ENCODE results near the gene PITX2.

PITX2 gene

GRCh38 chr4:110623718-110624397, 981 bp upstream of the PITX2 start:
- no peak for DNase-seq (ENCODE audit: low read depth)

DNA sequence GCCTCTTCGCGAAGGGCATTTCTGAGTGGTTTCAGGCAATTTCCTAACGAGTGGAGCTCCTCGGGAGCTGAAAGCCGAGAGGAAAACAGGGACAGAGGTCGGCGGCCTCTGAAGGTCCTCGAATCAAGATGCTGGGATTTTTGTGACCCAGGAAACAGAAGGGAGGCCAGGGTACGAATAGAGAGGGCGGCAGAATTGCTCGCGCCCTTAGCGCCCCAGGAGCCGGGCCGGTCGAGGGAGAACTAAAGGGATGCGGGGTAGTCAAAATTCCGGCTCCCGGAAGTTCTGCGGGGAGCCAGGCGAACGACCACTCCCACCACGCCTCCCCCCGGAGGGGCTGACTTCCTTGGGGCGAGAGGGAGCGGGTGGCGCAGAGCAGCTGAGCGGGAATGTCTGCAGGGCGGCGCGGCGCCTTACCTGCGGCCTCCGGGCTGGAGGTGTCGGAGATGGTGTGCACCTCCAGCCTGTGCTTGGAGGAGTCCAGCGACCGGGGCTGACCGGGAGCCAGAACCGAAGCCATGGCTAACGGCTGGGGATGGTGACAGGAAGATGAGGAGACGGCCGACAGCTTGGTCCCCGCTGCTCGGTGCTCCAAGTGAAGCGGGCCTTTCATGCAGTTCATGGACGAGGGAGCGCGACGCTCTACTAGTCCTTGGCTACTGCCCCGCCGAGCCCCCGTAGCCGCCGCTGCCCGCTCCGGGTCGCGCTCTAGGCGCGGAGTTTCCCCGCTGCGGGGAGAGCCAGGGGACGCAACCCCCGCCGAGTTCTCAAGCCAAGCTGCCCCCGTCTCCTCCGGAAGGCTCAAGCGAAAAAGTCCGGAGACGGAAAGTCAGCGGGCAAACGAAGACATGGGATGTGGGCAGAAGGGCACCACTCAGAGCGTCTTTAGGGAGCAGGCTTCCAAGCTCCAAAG, 782 bp downstream of the PITX2 start:
- no peak for DNase-seq (ENCODE audit: low read depth)

- DNase-seq (ENCODE audit: low read depth), result no peak
Observed at GRCh38 chr4:110621328-110621812, 1.5 kb downstream of the PITX2 start.

- no peak for DNase-seq (ENCODE audit: low read depth)
Observed at GRCh38 chr4:110620691-110621327, 2.1 kb downstream of the PITX2 start.

DNA sequence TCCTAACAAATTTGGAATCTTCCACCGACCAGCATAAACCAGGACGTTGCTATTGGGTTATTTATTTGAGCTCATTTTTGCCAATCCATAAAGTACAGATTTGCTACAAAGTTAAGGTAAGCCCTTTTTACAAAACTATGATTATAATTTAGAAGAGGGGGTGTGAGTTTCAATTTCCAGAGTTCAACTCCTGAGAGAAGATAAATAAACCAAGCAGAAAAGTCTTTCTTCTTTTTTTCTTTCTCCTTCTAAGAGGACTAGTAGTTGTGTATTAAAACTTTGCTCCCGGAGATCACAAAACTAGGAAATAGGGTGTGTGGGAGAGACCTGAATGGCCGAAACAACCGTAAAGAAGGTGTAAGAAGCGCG, 2.6 kb downstream of the PITX2 start:
- DNase-seq (ENCODE audit: low read depth), result no peak

DNA sequence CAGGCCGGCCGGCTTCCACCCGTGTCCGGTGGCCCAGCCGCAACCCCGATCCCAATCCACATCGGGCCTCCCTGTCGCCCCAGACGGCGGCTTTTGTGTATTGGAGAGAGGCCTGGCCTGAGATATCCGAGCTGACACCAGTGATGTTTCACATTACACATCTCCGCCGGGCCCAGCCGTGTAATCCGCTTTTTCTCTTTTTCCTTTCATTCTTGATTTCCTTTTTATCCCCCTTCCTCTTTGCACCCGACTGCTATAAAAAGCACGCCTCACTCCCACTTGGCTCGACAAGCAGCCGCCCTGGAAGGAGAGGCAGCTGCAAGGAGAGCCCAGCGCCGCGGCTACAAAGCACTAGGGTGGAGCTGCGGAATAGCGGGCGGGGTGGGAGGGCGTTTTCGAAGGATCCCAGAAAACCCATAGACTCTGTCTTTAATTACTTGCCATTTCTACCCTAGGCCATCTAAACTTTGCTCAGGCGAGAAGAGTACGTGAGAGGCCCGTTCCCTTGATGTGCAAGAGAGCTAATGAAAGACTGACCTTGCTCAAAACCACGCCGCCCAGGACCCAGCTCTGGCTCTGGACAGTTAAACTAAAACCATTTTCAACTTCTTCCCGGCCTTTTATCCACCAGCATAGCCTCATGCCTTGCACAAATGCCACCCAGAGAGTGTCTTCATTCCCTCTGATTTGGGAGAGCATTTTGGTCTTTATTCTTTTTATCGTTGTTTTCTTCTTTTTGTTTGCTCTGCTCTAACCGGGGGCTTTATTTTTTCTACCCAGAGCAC, 3.2 kb downstream of the PITX2 start:
- DNase-seq (ENCODE audit: low read depth), result no peak

DNA sequence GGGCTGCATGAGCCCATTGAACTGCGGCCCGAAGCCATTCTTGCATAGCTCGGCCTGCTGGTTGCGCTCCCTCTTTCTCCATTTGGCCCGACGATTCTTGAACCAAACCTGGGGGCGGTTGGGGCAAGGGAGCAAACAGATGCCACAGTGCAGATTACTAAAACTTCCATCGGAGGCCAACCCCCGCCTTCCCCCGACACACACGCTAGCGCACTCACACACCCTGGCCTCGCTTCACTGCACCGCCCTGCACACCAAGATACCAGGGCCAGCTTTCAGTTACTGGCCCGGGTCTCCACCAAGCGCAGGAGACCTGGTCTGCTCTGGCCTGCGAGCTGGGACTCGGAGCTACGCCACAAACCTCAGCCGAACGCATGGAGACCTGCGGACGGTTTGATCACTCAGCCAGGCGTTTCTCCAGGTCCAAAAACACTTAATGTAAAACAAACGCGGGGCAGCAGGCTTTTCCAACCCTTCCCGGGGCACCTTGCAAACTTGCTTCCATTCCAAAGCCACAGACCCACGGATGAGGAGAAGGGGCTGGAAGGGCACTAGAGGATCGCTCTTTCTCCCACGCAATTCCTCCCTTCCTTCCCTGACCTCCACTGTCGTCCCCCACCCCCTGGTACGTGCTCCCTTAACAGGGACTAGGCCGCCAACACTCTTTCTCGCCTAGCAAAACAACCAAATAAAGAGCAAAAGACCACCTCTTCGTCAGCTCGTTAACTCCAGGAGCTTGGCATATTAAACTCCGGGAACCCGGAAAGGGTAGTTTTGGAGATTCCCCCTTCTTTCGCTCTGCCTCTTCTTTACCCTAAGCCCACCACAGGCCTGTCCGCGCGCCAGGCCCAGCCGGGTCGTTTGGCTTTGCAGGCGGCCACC, 4.1 kb downstream of the PITX2 start:
- no peak for DNase-seq (ENCODE audit: low read depth)

DNA sequence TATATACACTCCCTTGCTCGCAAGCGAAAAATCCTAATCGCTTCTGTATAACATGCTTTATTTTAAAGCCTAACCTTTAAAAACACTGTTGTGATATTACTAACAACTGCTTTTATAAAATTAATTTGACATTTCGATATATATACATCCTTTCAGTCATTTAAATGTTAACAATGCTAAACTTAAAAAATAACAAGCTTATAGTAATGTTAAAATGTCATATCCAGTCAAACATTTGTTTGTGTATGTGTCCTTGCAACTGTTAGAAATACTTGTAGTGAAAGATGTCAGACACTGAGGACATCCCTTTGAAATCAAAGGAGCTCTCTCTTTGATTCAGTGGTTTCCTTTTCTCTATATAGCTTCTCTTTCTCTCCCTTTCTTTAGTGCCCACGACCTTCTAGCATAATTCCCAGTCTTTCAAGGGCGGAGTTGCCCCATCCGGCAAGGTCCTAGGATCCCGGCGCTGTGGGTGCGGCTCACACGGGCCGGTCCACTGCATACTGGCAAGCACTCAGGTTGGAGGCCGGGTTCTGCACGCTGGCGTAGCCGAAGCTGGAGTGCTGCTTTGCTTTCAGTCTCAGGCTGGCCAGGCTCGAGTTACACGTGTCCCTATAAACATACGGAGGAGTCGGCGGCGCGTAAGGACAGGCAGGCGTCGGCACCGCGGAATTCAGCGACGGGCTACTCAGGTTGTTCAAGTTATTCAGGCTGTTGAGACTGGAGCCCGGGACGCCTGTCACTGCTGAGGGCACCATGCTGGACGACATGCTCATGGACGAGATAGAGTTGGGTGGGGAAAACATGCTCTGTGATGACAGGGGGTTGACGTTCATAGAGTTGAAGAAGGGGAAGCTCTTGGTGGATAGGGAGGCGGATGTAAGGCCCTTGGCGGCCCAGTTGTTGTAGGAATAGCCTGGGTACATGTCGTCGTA, 5.0 kb downstream of the PITX2 start:
- no peak for DNase-seq (ENCODE audit: low read depth)

GRCh38 chr4:110617075-110617640, 5.7 kb downstream of the PITX2 start:
- no peak for DNase-seq (ENCODE audit: low read depth)

GRCh38 chr4:110616238-110617074, 6.4 kb downstream of the PITX2 start:
- DNase-seq (ENCODE audit: low read depth), result no peak

GRCh38 chr4:110615353-110616237, 7.3 kb downstream of the PITX2 start:
- no peak for DNase-seq (ENCODE audit: low read depth)

- DNase-seq (ENCODE audit: low read depth), result no peak
Observed at GRCh38 chr4:110614976-110615352, 7.9 kb downstream of the PITX2 start.

DNA sequence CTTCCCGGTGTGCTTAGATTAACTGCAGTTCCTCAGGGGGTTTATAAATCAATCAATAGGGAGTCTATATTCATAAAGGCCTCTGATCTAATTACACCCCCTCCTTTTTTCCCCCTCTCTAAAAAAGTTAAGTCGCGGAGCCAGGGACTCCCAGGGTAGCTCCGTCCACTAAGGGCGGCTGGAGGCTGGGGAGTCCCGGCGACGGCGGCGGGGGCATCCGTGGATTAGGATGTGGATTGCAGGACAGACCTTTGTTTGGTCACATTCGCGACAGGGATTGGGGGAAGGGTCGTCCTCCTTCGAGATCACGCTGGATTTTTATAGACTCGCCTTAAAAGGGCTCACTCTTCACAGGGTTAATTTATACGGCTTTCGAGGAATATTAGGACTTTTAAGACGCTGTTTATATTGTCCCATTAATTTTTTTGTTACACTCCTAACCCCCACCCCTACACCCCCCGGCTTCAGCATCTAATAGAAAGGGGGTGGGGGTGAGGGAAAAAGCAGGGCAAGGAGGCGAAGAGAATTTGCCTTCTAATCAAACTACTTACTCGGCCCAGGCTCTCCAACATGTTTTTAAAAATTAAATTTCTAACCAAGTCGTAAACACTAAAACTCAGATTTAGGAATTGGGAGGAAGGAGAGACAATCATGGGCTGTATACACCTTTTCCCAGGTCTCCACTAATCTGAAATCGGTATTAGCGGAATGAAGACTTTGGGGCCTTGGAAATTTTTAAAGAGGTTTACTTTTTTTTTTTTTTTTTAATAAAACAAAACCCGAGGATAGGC, 8.5 kb downstream of the PITX2 start:
- DNase-seq (ENCODE audit: low read depth), result no peak

DNA sequence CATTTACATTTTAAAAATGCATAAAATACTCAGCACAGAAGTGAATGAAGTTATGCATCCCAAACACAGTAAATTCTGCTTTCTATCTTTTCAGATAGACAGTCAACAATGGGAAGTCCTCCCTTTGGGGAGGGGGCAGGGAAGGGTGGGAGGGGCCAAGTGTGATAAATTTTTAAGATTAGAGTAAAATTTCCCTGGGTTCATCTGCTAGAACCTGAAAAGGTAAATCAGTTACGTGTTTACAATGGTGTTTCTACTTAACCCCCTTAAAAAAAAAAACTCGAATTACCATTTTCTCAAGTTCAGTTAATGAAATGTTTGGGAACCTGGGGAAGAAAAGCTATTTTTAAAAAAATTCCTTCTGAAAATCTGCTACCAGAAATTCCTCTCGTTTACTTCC, 9.1 kb downstream of the PITX2 start:
- DNase-seq (ENCODE audit: low read depth), result no peak

DNA sequence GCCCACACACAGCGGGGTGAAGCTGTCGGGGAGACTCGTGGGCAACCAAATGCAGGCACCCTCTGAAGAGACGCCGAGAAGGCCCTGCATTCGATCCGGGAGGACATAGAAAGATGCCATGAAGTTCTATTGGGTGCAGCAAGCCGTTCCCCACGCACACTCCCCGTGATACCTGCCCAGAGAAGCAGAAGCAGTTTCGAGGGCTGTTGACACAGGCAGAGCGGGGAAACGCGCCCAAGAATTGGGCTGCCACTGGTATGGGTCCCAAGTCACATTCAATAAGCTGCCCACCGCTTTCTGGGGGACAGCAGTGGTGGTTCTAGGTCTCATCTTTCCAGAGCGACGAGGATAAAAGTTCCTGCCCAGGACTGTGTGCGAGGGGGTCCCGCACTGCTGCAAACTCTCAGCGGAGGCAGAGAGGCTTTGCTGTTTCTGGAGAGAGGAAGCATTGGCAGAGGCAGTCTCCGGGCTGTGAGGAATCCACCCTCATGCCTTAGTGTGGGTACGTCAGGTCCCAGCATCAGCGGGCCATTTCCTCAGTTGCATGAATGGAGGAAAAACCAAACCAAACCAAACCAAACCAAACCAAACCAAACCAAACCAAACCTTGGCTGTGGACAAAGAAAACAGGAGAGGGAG, 10.1 kb downstream of the PITX2 start:
- DNase-seq (ENCODE audit: low read depth), result no peak

GRCh38 chr4:110611968-110612447, 10.9 kb downstream of the PITX2 start:
- DNase-seq (ENCODE audit: low read depth), result no peak

Measured in T-helper 22 cell (primary cell).